Esophagus muscularis mucosa (tissue), 3 donors: ENCODE results near the gene SH3PXD2A.

ENCODE experiments used
- CTCF ChIP-seq, 3 experiments: fragments of 200-600 bp in 2 of 3; fragments of 450-650 bp in 1 of 3; sonication (generic) in 2 of 3; IDR thresholded peaks; one replicate each; pipeline ENCODE4 v1.5.1; 2017 to 2019; ENCODE audit warnings: antibody characterized with exemption in 3 of 3, mild to moderate bottlenecking in 2 of 3, moderate library complexity in 1 of 3
- POLR2AphosphoS5 ChIP-seq, 2 donors: sonication (generic); formaldehyde crosslinking; IDR thresholded peaks; one replicate each; pipeline ENCODE4 v1.6.1; 2017; ENCODE audit warnings: antibody characterized with exemption in 2 of 2

- TF ChIP-seq POLR2AphosphoS5 (IDR thresholded peaks at IDR 0.05) (no peak), CTCF (IDR thresholded peaks at IDR 0.05) (no peak)
Measured at GRCh38 chr10:103580430-103580829, 274.9 kb downstream of the SH3PXD2A start.
